ENCODE results near the gene CAPN12.
"Not testable (repeated sequence)": the region's sequence is repeated elsewhere in the genome, so short reads cannot be mapped to it uniquely, and the experiment has no call there.

Gene CAPN12

DNA sequence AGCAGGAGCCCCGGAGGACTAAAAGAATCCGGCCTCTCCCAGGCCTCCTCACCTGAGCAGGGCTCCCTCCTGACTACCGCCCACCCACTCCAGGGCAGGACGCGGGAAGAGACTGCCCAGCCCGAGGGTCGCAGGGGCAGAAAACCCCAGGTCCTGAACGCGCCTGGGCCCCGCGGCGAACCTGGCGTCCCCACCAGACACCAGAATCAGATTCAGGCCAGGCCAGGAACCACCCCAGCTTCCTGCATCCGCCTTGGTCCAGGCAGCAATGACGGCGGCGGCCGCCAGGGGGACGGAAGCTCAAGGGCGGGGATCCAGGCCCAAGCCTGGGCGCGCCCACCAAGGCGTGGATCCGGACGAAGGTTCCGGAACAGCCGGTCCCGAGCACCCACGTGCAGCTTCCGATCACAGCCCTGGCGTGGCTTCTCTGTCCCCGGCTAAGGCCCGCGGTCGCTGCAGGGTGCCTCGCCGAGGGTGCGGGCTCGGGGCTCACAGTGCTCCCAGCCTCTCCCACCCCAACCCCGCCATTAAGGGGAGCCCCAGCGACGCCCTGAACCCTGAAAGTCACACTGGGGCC is 25.4 kb upstream of the CAPN12 start:
- no peak overlapping the region for H3K9ac ChIP-seq (ENCODE audit: low read length)
- TF ChIP-seq EZH2phosphoT487 (IDR thresholded peaks at IDR 0.05; ENCODE audit: low read depth): no peak
- TF ChIP-seq CTCF (IDR thresholded peaks at IDR 0.05; ENCODE audit: low read depth, low read length): no peak
- no peaks in the 10 kb centered on the region for H3K36me3 ChIP-seq (replicated peaks; ENCODE audit: low read depth, low read length)
- H3K79me2 ChIP-seq (ENCODE audit: low read length): no peaks in the 10 kb centered on the region
- H2AFZ ChIP-seq (ENCODE audit: low read depth, low read length): no peak overlapping the region
- H3K27ac ChIP-seq (ENCODE audit: low read length): no peak overlapping the region
- no peak overlapping the region for H3K4me2 ChIP-seq (ENCODE audit: low read length)
- no peaks in the 10 kb centered on the region for H3K27me3 ChIP-seq (ENCODE audit: low read depth, low read length)
- H3K9me3 ChIP-seq (ENCODE audit: insufficient read depth, low read length): no peaks in the 10 kb centered on the region
- H3K4me1 ChIP-seq (ENCODE audit: low read length): no peaks in the 10 kb centered on the region
- H3K4me3 ChIP-seq (ENCODE audit: low read length): no peak overlapping the region
- no peaks in the 10 kb centered on the region for H4K20me1 ChIP-seq (ENCODE audit: insufficient read depth, low read length)

GRCh38 chr19:38766276-38767047 is 22.2 kb upstream of the CAPN12 start:
- H3K9me3 ChIP-seq (ENCODE audit: insufficient read depth, low read length): no peaks in the 10 kb centered on the region
- TF ChIP-seq CTCF (IDR thresholded peaks at IDR 0.05; ENCODE audit: low read depth, low read length): no peak
- no peak for TF ChIP-seq EZH2phosphoT487 (IDR thresholded peaks at IDR 0.05; ENCODE audit: low read depth)
- no peaks in the 10 kb centered on the region for H4K20me1 ChIP-seq (ENCODE audit: insufficient read depth, low read length)
- H3K4me1 ChIP-seq (ENCODE audit: low read length): no peaks in the 10 kb centered on the region
- H3K36me3 ChIP-seq (replicated peaks; ENCODE audit: low read depth, low read length): no peaks in the 10 kb centered on the region
- no peak overlapping the region for H3K4me3 ChIP-seq (ENCODE audit: low read length)
- no peaks in the 10 kb centered on the region for H3K79me2 ChIP-seq (ENCODE audit: low read length)
- H3K27ac ChIP-seq (ENCODE audit: low read length): no peak overlapping the region
- H3K4me2 ChIP-seq (ENCODE audit: low read length): no peak overlapping the region
- no peak overlapping the region for H3K9ac ChIP-seq (ENCODE audit: low read length)
- H3K27me3 ChIP-seq (ENCODE audit: low read depth, low read length): no peaks in the 10 kb centered on the region
- no peak overlapping the region for H2AFZ ChIP-seq (ENCODE audit: low read depth, low read length)

DNA sequence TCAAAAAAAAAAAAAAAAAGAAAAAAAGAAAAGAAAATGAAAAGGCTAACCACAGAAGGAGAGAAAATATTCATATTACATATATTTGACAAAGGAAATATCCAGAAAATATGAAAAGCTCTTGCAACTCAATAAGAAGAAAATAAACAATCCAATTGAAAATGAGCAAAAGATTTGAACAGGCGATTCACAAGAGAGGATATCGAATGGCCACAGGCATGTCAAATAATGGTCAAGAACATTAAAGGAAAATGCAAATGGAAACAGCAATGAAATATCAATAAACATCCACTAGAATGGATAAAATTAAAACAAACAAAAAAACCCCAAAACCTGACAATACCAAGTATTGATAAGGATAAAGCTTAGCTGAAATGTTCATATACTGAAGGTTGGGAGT is 20.9 kb upstream of the CAPN12 start:
- Histone ChIP-seq H3K4me1 (ENCODE audit: low read length) (no peaks in the 10 kb centered on the region), H3K4me3 (ENCODE audit: low read length) (no peak overlapping the region), H3K27me3 (ENCODE audit: low read depth, low read length) (no peaks in the 10 kb centered on the region), H4K20me1 (ENCODE audit: insufficient read depth, low read length) (no peaks in the 10 kb centered on the region), H3K36me3 (replicated peaks; ENCODE audit: low read depth, low read length) (no peaks in the 10 kb centered on the region), H3K9me3 (ENCODE audit: insufficient read depth, low read length) (no peaks in the 10 kb centered on the region), H3K9ac (ENCODE audit: low read length) (no peak overlapping the region), H3K4me2 (ENCODE audit: low read length) (no peak overlapping the region), H3K27ac (ENCODE audit: low read length) (no peak overlapping the region), H3K79me2 (ENCODE audit: low read length) (no peaks in the 10 kb centered on the region), H2AFZ (ENCODE audit: low read depth, low read length) (no peak overlapping the region)
- TF ChIP-seq EZH2phosphoT487 (IDR thresholded peaks at IDR 0.05; ENCODE audit: low read depth): no peak
- no peak for TF ChIP-seq CTCF (IDR thresholded peaks at IDR 0.05; ENCODE audit: low read depth, low read length)

DNA sequence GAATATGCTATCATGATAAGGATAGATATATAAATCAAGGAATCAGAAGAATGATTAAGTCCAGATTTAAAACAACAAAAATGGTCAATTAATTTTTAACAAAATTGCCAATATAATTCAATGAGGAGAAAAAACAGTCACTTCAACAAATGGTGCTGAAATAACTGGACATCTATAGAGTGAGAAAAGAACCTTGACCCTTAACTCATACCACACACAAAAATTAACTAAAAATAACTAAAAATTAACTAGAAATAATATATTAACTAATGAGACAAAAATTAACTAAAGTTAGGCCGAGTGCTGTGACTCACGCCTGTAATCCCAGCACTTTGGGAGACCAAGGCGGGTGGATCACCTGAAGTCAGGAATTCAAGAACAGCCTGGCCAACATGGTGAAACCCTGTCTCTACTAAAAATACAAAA is 19.5 kb upstream of the CAPN12 start:
- Histone ChIP-seq H3K27ac (ENCODE audit: low read length) (no peak overlapping the region), H3K9me3 (ENCODE audit: insufficient read depth, low read length) (no peaks in the 10 kb centered on the region), H3K4me2 (ENCODE audit: low read length) (no peak overlapping the region), H3K27me3 (ENCODE audit: low read depth, low read length) (no peaks in the 10 kb centered on the region), H3K36me3 (replicated peaks; ENCODE audit: low read depth, low read length) (no peaks in the 10 kb centered on the region), H3K4me1 (ENCODE audit: low read length) (no peaks in the 10 kb centered on the region), H2AFZ (ENCODE audit: low read depth, low read length) (no peak overlapping the region), H3K79me2 (ENCODE audit: low read length) (no peaks in the 10 kb centered on the region), H4K20me1 (ENCODE audit: insufficient read depth, low read length) (no peaks in the 10 kb centered on the region), H3K9ac (ENCODE audit: low read length) (no peak overlapping the region), H3K4me3 (ENCODE audit: low read length) (no peak overlapping the region)
- TF ChIP-seq CTCF (IDR thresholded peaks at IDR 0.05; ENCODE audit: low read depth, low read length): no peak
- no peak for TF ChIP-seq EZH2phosphoT487 (IDR thresholded peaks at IDR 0.05; ENCODE audit: low read depth)

- H3K79me2 ChIP-seq (ENCODE audit: low read length); H3K4me2 ChIP-seq (ENCODE audit: low read length); H3K9me3 ChIP-seq (ENCODE audit: insufficient read depth, low read length); H3K9ac ChIP-seq (ENCODE audit: low read length); H3K4me1 ChIP-seq (ENCODE audit: low read length); H3K27ac ChIP-seq (ENCODE audit: low read length); H4K20me1 ChIP-seq (ENCODE audit: insufficient read depth, low read length); H3K36me3 ChIP-seq (replicated peaks; ENCODE audit: low read depth, low read length); H3K4me3 ChIP-seq (ENCODE audit: low read length); H2AFZ ChIP-seq (ENCODE audit: low read depth, low read length); H3K27me3 ChIP-seq (ENCODE audit: low read depth, low read length): not testable (repeated sequence)
Observed at GRCh38 chr19:38761884-38762389, 17.7 kb upstream of the CAPN12 start.

DNA sequence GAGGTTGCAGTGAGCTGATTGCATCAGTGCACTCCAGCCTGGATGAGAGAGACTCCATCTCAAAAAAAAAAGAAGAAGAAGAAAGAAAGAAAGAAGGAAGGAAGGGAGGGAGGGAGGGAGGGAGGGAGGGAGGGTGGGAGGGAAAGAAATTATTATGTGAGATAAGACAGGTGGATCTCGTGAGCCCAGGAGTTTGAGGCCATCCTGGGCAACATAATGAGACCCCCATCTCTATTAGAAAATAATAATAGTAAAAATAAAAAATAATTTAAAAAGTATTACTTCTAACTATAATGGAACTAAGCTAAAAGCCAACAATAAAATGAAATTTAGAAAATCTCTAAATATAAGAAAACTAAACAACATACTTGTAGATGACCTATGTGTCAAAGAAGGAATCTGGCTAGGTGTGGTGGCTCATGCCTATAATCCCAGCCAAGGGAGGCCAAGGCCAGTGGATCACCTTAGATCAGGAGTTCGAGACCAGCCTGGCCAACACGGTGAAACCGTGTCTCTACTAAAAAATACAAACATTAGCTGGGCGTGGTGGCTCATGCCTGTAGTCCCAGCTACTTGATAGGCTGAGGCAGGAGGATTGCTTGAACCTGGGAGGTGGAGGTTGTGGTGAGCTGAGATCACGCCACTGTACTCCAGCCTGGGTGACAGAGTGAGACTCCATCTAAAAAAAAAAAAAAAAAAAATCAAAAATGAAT is 16.7 kb upstream of the CAPN12 start:
- H3K36me3 ChIP-seq (replicated peaks; ENCODE audit: low read depth, low read length); H3K4me1 ChIP-seq (ENCODE audit: low read length); H3K79me2 ChIP-seq (ENCODE audit: low read length); H2AFZ ChIP-seq (ENCODE audit: low read depth, low read length); H4K20me1 ChIP-seq (ENCODE audit: insufficient read depth, low read length); H3K4me2 ChIP-seq (ENCODE audit: low read length); H3K9ac ChIP-seq (ENCODE audit: low read length); H3K4me3 ChIP-seq (ENCODE audit: low read length); H3K27me3 ChIP-seq (ENCODE audit: low read depth, low read length); H3K27ac ChIP-seq (ENCODE audit: low read length); H3K9me3 ChIP-seq (ENCODE audit: insufficient read depth, low read length): not testable (repeated sequence)
